K562 (cell line): Measurements from ENCODE around the gene ATXN10. TPM values are rescaled to one million over a fixed set of nuclear protein-coding genes. Genes with fewer than 3 reads are reported as not detected.

Experiments used
- ATAC-seq: fragments of 200-7000 bp; cut with Tn5 transposase; 3 replicates; pipeline ENCODE4 v1.9.1; 2020; ENCODE audit warnings: moderate library complexity
- BruUV-seq: library from RNA; stranded (reverse); fragments of 400-500 nt; replicated peaks from 2 replicates; lab custom pipeline; 2021; lab: Mats Ljungman, UMichigan
- CTCF ChIA-PET: fragments of 300-600 bp; formaldehyde crosslinking; extraction: SDS; loops from one replicate; lab custom pipeline; 2021; ENCODE audit warnings: low intra/inter-chr PET ratio; lab: Yijun Ruan, JAX
- POLR2A ChIA-PET: fragments of 300-600, 350-650 bp; sonication (Branson Sonifier 250); formaldehyde crosslinking; extraction: SDS; loops from one replicate; lab custom pipeline; 2021; ENCODE audit warnings: antibody characterized with exemption, inconsistent platforms; lab: Yijun Ruan, JAX
- DNase-seq, 4 experiments: peaks; one replicate each; pipeline versions ENCODE4 v3.0.0 to v3.0.0-alpha.2; 2011 to 2018; ENCODE audit warnings: low spot score in 3 of 4, mixed read lengths in 3 of 4; ENCODE audit errors: extremely low read depth in 1 of 4
- FAIRE-seq: peaks from 2 replicates; lab custom pipeline; 2011; peaks lifted over from hg19 to GRCh38; lab: Jason Lieb, UNC
- H2AFZ ChIP-seq: 2 replicates; pipeline ENCODE4 v1.6.0; 2011; ENCODE audit warnings: low read depth, low read length, control low read depth, inconsistent platforms
- H3K27ac ChIP-seq: fragments of 200-600 bp; 3 replicates; pipeline ENCODE4 v1.8.0; 2011; ENCODE audit warnings: low read depth, mild to moderate bottlenecking, control low read depth, inconsistent platforms, low read length, moderate library complexity, mixed read lengths; ENCODE audit errors: extremely low read depth
- H3K27me3 ChIP-seq, 2 experiments: fragments of 300-600 bp in 1 of 2; 2 replicates in 1 of 2; 3 replicates in 1 of 2; pipeline versions ENCODE4 v1.6.0 to v1.8.0; 2011; ENCODE audit warnings: inconsistent platforms in 2 of 2, low read length in 2 of 2, mild to moderate bottlenecking in 1 of 2, mixed read lengths in 1 of 2, moderate library complexity in 1 of 2; ENCODE audit not compliant: control insufficient read depth in 2 of 2, insufficient read depth in 2 of 2
- H3K36me3 ChIP-seq: fragments of 300-600 bp; 3 replicates; pipeline ENCODE4 v1.8.0; 2011; ENCODE audit warnings: mild to moderate bottlenecking, low read length, inconsistent platforms; ENCODE audit not compliant: control insufficient read depth, insufficient read depth
- H3K4me1 ChIP-seq, 2 experiments: fragments of 200-600 bp in 1 of 2; replicated peaks in 1 of 2; 2 replicates in 1 of 2; 3 replicates in 1 of 2; pipeline versions ENCODE4 v1.5.1 to v1.8.0; 2011; ENCODE audit warnings: inconsistent platforms in 2 of 2, low read length in 2 of 2, mild to moderate bottlenecking in 1 of 2, mixed read lengths in 1 of 2, moderate library complexity in 1 of 2; ENCODE audit not compliant: control insufficient read depth in 2 of 2, insufficient read depth in 2 of 2
- H3K4me2 ChIP-seq: 2 replicates; pipeline ENCODE4 v1.6.1; 2011; ENCODE audit warnings: low read length, control low read depth, inconsistent platforms, mixed read lengths; ENCODE audit not compliant: insufficient read depth
- H3K4me3 ChIP-seq: fragments of 200-600 bp; sonication (generic), shearing (Covaris generic); 2 replicates; pipeline ENCODE4 v1.5.1; 2016; ENCODE audit warnings: control low read depth, inconsistent platforms
- H3K79me2 ChIP-seq: fragments of 200-600 bp; 3 replicates; pipeline ENCODE4 v1.8.0; 2011; ENCODE audit warnings: low read length, inconsistent platforms; ENCODE audit not compliant: control insufficient read depth, insufficient read depth
- H3K9ac ChIP-seq, 2 experiments: 2 replicates each; pipeline versions ENCODE4 v1.6.0 to v1.6.1; 2011; ENCODE audit warnings: low read depth in 2 of 2, low read length in 2 of 2, control low read depth in 1 of 2, inconsistent platforms in 1 of 2, mild to moderate bottlenecking in 1 of 2, mixed read lengths in 1 of 2; ENCODE audit not compliant: insufficient read depth in 1 of 2
- H3K9me1 ChIP-seq: one replicate; pipeline ENCODE4 v1.6.0; 2011; ENCODE audit warnings: inconsistent platforms, mild to moderate bottlenecking, low read length, moderate library complexity; ENCODE audit not compliant: control insufficient read depth, insufficient read depth
- H3K9me3 ChIP-seq: replicated peaks from 2 replicates; pipeline ENCODE4 v1.5.1; 2011; ENCODE audit warnings: low read depth, low read length, inconsistent platforms; ENCODE audit not compliant: control insufficient read depth, insufficient read depth
- H4K20me1 ChIP-seq: replicated peaks from 2 replicates; pipeline ENCODE4 v1.6.1; 2011; ENCODE audit warnings: low read length, inconsistent platforms, mixed read lengths; ENCODE audit not compliant: control insufficient read depth, insufficient read depth
- AFF4 ChIP-seq: sonication (generic); formaldehyde crosslinking; IDR thresholded peaks from 2 replicates; pipeline ENCODE4 v1.8.0; 2023; ENCODE audit warnings: mild to moderate bottlenecking, missing genetic modification reagents
- CBX1 ChIP-seq: sonication (generic); IDR thresholded peaks from 2 replicates; pipeline ENCODE4 v1.6.1; 2016; ENCODE audit warnings: antibody characterized with exemption, low read depth, mild to moderate bottlenecking
- CBX2 ChIP-seq: fragments of 200-600 bp; sonication (generic); IDR thresholded peaks from one replicate; pipeline ENCODE4 v1.6.1; 2012; ENCODE audit warnings: mild to moderate bottlenecking, low read length, inconsistent platforms; ENCODE audit not compliant: insufficient read depth, poor library complexity, severe bottlenecking
- HOXB6 ChIP-seq: fragments of 250-450 bp; sonication (Bioruptor Pico); IDR thresholded peaks from 2 replicates; pipeline ENCODE4 v1.5.1; 2022; ENCODE audit warnings: mild to moderate bottlenecking, borderline replicate concordance
- ILK ChIP-seq: fragments of 450-650 bp; IDR thresholded peaks from 2 replicates; pipeline ENCODE4 v1.6.1; 2016; ENCODE audit warnings: missing genetic modification characterization, low read depth, mild to moderate bottlenecking, missing compliant biosample characterization, moderate library complexity, borderline replicate concordance
- ZNF140 ChIP-seq: fragments of 250-450 bp; sonication (Bioruptor Pico); IDR thresholded peaks from 2 replicates; pipeline ENCODE4 v1.8.0; 2021; ENCODE audit warnings: moderate library complexity, mild to moderate bottlenecking, inconsistent platforms
- ZNF347 ChIP-seq: fragments of 450-650 bp; formaldehyde crosslinking; IDR thresholded peaks from 2 replicates; pipeline ENCODE4 v1.4.0; 2020; ENCODE audit warnings: low read depth, mild to moderate bottlenecking, moderate library complexity
- ZNF707 ChIP-seq: fragments of 250-450 bp; sonication (Bioruptor Pico); conservative IDR thresholded peaks from 2 replicates; pipeline ENCODE4 v1.8.0; 2022; ENCODE audit warnings: inconsistent platforms, mild to moderate bottlenecking, moderate library complexity
- ZSCAN29 ChIP-seq: fragments of 450-650 bp; IDR thresholded peaks from 2 replicates; pipeline ENCODE4 v1.6.1; 2017
- WGBS: fragments of 100-300 bp; shearing (Covaris generic); methylation state at CpG from one replicate; pipeline ENCODE4 v1.1.6; 2016; ENCODE audit warnings: low coverage, mixed read lengths; ENCODE audit not compliant: insufficient coverage; ENCODE audit errors: missing lambda C conversion rate; 5-methylcytosine and 5-hydroxymethylcytosine counted together
- in situ Hi-C: fragments of 300-500 bp; cut with MboI; formaldehyde crosslinking; loops from 4 replicates; pipeline ENCODE4 v1.15.0; 2018; ENCODE audit warnings: inconsistent platforms, mixed read lengths
- intact Hi-C: fragments of 100-400 bp; cut with micrococcal nuclease; formaldehyde crosslinking; loops from 2 replicates; pipeline ENCODE4 v1.14.2; 2022
- polyA plus RNA-seq, 8 experiments: library from polyadenylated mRNA; depleted of rRNA in 4 of 8; stranded (reverse) in 5 of 8; unstranded in 3 of 8; fragments of >200 nt; fragmentation: Nextera tagmentation in 2 of 8; fragmentation: Illumina TruSeq in 1 of 8; extraction: Ambion mirVana in 2 of 8; extraction: Trizol in 1 of 8; gene quantifications; 2 replicates each; pipeline versions ENCODE4 v1.2.1 to v1.2.3, GENCODE V29; 2011 to 2014; ENCODE audit warnings: inconsistent platforms in 1 of 8, missing spikeins in 1 of 8
- total RNA-seq, 7 experiments: library from RNA; depleted of rRNA in 6 of 7; stranded (reverse); fragments of >200 nt in 6 of 7; fragmentation: Illumina TruSeq in 2 of 7; extraction: Trizol in 2 of 7; gene quantifications; 2 replicates each; pipeline versions ENCODE4 v1.2.1 to v1.2.3, GENCODE V29; 2011 to 2021; ENCODE audit warnings: low replicate concordance in 1 of 7
- TF ChIP-seq, protein P1 (sequence below): fragments of 200-800 bp; sonication (Bioruptor generic); IDR thresholded peaks from 2 replicates; pipeline ENCODE4 v1.6.1; 2017; ENCODE audit warnings: missing genetic modification characterization, missing compliant biosample characterization

ATXN10 gene
- total and polyA plus RNA-seq, 9 of the 15 experiments (the other 6 are each of a cell fraction or from before 2014, with no cell fraction given), result 11.5 to 190 (median 33.6) TPM

GRCh38 chr22:45769569-45770210 is 98.1 kb downstream of the ATXN10 start (continued):
- no peak for TF ChIP-seq AFF4 (CRISPR knock-in tag)
- TF ChIP-seq, protein P1, sequence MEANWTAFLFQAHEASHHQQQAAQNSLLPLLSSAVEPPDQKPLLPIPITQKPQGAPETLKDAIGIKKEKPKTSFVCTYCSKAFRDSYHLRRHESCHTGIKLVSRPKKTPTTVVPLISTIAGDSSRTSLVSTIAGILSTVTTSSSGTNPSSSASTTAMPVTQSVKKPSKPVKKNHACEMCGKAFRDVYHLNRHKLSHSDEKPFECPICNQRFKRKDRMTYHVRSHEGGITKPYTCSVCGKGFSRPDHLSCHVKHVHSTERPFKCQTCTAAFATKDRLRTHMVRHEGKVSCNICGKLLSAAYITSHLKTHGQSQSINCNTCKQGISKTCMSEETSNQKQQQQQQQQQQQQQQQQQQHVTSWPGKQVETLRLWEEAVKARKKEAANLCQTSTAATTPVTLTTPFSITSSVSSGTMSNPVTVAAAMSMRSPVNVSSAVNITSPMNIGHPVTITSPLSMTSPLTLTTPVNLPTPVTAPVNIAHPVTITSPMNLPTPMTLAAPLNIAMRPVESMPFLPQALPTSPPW (CRISPR knock-in tag), result no peak

DNA sequence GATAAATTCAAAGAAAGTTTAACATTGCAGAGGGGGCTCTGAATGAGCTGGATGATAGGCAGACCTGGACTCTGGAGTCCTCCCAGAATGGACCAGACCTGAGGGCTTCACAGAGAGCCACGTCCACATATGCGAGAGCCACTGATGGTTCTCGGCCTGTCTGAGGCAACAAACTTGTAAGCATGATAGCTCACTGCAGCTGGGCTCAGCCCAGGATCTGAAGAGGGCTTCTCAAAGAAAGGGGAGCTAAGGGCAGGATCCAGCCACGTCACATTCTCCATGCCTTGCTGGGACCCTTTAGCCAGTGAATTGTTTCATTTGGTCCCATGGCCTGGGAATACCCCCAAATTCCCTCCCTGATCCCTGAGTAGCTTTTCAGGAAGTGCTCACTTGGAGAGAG is 98.9 kb downstream of the ATXN10 start:
- H3K79me2 ChIP-seq, result no peaks in the 10 kb centered on the region
- H3K4me2 ChIP-seq, result no peak overlapping the region
- H3K4me3 ChIP-seq, result no peak overlapping the region
- ChIA-PET POLR2A (no interaction called here), CTCF (no interaction called here)
- no peak for ATAC-seq
- no peaks in the 10 kb centered on the region for H3K9me1 ChIP-seq
- DNase-seq, result no peak
- WGBS, result 87% methylated on average over 3 of the region's 4 CpGs
- BruUV-seq, result no TSS peak
- intact Hi-C loops, result no loop called here
- no peaks in the 10 kb centered on the region for H3K9me3 ChIP-seq
- TF ChIP-seq ZNF140 (CRISPR knock-in tag) (no peak), HOXB6 (CRISPR knock-in tag) (no peak), ZNF707 (CRISPR knock-in tag) (no peak), CBX2 (no peak), ZSCAN29 (no peak), ZNF347 (CRISPR knock-in tag) (no peak), ILK (no peak), CBX1 (no peak)
- no peaks in the 10 kb centered on the region for H3K27me3 ChIP-seq
- no peaks in the 10 kb centered on the region for H3K4me1 ChIP-seq
- H2AFZ ChIP-seq, result no peak overlapping the region
- in situ Hi-C loops, result no loop called here
- no peak overlapping the region for H3K27ac ChIP-seq
- H3K36me3 ChIP-seq, result no peaks in the 10 kb centered on the region
- no peak overlapping the region for H3K9ac ChIP-seq
- FAIRE-seq, result no peak
- H4K20me1 ChIP-seq, result no peaks in the 10 kb centered on the region
